Right lobe of liver (tissue), 4 donors: Measurements from ENCODE around the gene CHST8.

Experiments
- POLR2A ChIP-seq: fragments of 450-650 bp; IDR thresholded peaks from one replicate; pipeline ENCODE4 v1.6.1; 2017; ENCODE audit warnings: antibody characterized with exemption, mild to moderate bottlenecking
- TF ChIP-seq, protein P1 (sequence below), 4 donors: fragments of 200-600 bp in 3 of 4; fragments of 450-650 bp in 1 of 4; IDR thresholded peaks; one replicate each; pipeline versions ENCODE4 v1.5.1 to v1.8.0; 2016 to 2022; ENCODE audit warnings: antibody characterized with exemption in 4 of 4, mild to moderate bottlenecking in 2 of 4
- donor health status: DM: no; HTN: no; CAD: no.
- donor health status: DM: no; HTN: no; CAD: no.
- donor health status: DM: no; HTN: yes; CAD: no.

DNA sequence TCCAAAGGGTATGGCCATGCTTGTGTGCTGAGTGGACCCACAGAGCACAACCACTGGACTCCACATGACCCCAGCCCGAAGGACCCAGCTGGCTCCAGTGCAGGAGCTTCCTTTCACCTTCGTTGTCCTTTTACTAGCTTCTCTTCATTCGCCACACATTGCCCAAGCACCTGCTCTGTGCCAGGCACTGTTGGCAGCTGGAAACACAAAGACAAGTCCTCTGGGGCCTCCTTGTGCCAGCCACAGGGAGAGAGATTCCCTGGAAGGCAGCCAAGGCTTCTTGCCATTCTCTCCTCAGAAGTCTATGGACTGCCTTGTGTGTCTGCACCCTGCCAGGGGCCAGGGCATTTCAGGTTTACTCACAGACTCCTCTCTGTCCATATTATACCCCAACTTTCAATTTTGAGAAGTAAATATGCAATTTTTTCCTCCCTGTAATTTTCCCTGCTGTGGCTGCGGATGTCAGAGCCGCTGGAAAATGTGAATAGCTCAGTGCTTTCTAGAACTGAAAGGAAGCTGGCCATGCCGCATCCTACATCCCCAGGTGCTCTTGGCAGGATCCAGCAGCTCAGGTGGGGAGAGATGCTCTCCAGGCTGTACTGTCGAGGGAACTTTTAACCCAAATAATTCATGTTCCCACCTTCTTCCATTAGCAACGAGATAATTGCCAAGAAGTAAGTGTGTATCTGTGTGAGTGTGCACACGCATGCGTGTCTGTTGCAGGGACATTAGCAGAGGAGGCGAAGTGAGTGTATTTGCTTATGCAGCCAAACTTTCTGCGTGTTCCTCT is 57.2 kb downstream of the CHST8 start:
- TF ChIP-seq, protein P1, sequence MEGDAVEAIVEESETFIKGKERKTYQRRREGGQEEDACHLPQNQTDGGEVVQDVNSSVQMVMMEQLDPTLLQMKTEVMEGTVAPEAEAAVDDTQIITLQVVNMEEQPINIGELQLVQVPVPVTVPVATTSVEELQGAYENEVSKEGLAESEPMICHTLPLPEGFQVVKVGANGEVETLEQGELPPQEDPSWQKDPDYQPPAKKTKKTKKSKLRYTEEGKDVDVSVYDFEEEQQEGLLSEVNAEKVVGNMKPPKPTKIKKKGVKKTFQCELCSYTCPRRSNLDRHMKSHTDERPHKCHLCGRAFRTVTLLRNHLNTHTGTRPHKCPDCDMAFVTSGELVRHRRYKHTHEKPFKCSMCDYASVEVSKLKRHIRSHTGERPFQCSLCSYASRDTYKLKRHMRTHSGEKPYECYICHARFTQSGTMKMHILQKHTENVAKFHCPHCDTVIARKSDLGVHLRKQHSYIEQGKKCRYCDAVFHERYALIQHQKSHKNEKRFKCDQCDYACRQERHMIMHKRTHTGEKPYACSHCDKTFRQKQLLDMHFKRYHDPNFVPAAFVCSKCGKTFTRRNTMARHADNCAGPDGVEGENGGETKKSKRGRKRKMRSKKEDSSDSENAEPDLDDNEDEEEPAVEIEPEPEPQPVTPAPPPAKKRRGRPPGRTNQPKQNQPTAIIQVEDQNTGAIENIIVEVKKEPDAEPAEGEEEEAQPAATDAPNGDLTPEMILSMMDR (IDR thresholded peaks at IDR 0.05): no peak
- TF ChIP-seq POLR2A: no peak
